ENCODE measurements around the gene SUSD4. TPM values are rescaled to one million over a fixed set of nuclear protein-coding genes. Genes with fewer than 3 reads are reported as not detected.
"Not testable (repeated sequence)": the region's sequence is repeated elsewhere in the genome, so short reads cannot be mapped to it uniquely, and the experiment has no call there.

Gene SUSD4
- total and polyA plus RNA-seq, 5 donors: 16.7 to 81.7 (median 29.8) TPM

DNA sequence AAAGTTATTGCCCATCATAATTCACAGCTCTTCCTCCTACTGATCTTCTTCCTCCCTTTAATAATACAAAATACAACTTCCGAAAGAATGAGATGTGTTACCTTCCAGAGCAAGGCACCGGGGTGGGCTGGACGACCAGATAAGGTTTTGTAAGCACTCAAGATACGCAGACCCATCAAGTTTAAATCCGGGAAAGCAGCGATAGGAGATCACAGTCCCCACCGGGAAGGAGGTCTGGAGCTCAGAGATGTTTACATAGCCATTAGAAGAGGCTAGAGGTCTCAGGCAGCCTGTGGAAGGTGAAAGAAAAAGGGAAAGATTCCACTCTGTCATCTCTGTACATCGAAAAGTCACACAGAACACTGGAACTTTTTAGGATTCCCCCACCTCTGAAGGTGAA lies 99.4 kb downstream of the SUSD4 start:
- Histone ChIP-seq H3K27me3 (ENCODE audit: control insufficient read depth, insufficient read depth) (no peaks in the 10 kb centered on the region), H3K9me3 (ENCODE audit: control insufficient read depth, low read length) (no peaks in the 10 kb centered on the region), H3K4me3 (ENCODE audit: low read length) (no peak overlapping the region), H3K27ac (ENCODE audit: low read length) (no peak overlapping the region), H3K4me1 (ENCODE audit: control insufficient read depth, insufficient read depth, low read length) (peaks cover 5% of the 10 kb centered on the region)
- intact Hi-C loops (cut with DNase I): no loop called here
- 60% methylated on average over 8 of the region's 8 CpGs for WGBS
- DNase-seq: no peak
- ATAC-seq: no peak

DNA sequence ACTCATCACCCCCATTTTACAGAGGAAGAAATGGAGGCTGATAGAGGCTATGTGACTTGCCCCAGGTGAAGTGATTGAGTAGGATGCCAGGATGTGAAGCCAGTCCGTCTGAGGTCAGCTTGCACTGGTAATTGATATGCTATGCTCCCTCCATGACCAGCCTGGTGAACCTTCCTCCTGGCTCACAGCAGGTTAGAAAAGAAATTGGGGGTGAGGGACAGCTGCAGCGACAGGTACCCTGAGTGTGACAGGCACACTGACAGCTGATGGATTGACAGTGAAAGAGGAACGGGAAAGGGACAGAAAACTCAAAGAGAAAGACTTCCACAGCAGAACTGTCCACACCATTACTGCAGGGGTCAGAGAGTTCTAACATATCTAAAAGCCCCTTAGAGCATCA lies 102.1 kb downstream of the SUSD4 start:
- DNase-seq (no peak), ATAC-seq (no peak)
- Histone ChIP-seq H3K27ac (ENCODE audit: low read length) (no peak overlapping the region), H3K4me1 (ENCODE audit: control insufficient read depth, insufficient read depth, low read length) (no peaks in the 10 kb centered on the region), H3K9me3 (ENCODE audit: control insufficient read depth, low read length) (no peaks in the 10 kb centered on the region), H3K27me3 (ENCODE audit: control insufficient read depth, insufficient read depth) (no peaks in the 10 kb centered on the region), H3K4me3 (ENCODE audit: low read length) (no peak overlapping the region)
- intact Hi-C loops (cut with DNase I): no loop called here
- 91% methylated on average over 3 of the region's 3 CpGs for WGBS

DNA sequence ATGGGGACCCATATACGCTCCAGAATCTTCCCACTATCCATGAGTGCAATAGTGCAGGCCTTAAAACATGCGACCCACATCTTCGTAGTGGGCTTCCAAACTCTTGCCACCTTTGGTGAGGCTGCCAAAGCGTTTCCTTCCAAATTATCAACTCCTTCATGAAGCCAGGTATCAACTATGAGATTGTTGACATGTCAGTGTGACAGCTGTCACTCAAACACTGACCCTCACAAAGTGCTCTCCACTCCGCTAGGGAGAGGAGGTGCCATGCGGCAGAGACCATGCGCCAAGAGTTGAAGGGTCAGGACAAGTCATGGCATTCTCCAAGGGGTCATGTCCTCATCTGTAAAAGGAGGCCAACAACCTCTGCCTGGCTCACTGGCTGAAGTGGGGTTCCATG lies 103.3 kb downstream of the SUSD4 start:
- intact Hi-C loops (cut with DNase I): no loop called here
- H3K27ac ChIP-seq (ENCODE audit: low read length): no peak overlapping the region
- 94% methylated on average over 7 of the region's 7 CpGs for WGBS
- H3K4me3 ChIP-seq (ENCODE audit: low read length): no peak overlapping the region
- DNase-seq: no peak
- no peaks in the 10 kb centered on the region for H3K9me3 ChIP-seq (ENCODE audit: control insufficient read depth, low read length)
- no peak for ATAC-seq
- no peaks in the 10 kb centered on the region for H3K27me3 ChIP-seq (ENCODE audit: control insufficient read depth, insufficient read depth)
- H3K4me1 ChIP-seq (ENCODE audit: control insufficient read depth, insufficient read depth, low read length): no peaks in the 10 kb centered on the region

DNA sequence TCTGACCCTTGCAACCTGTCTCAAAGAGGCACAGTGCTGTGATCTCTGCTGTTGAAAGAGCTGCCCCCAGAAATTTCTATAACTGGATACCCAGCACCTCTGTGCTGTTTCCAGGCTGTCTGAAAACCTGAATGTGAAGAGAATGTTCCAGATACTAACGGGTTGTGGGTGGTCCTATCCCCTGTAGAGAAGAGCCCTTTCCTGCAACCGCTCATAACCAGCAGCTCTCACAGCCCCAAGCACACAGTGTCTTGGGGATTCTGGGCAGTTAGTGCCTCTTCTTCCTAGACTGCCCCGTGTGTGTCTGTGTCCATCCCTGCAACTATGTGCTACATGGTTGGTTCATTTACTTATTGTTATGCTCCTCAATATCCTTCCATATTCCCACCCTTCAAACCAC lies 104.5 kb downstream of the SUSD4 start:
- WGBS: 88% methylated on average over 3 of the region's 3 CpGs
- H3K4me3 ChIP-seq (ENCODE audit: low read length): no peak overlapping the region
- intact Hi-C loops (cut with DNase I): no loop called here
- H3K4me1 ChIP-seq (ENCODE audit: control insufficient read depth, insufficient read depth, low read length): no peaks in the 10 kb centered on the region
- no peak for DNase-seq
- ATAC-seq: no peak
- H3K9me3 ChIP-seq (ENCODE audit: control insufficient read depth, low read length): no peaks in the 10 kb centered on the region
- no peak overlapping the region for H3K27ac ChIP-seq (ENCODE audit: low read length)
- no peaks in the 10 kb centered on the region for H3K27me3 ChIP-seq (ENCODE audit: control insufficient read depth, insufficient read depth)

DNA sequence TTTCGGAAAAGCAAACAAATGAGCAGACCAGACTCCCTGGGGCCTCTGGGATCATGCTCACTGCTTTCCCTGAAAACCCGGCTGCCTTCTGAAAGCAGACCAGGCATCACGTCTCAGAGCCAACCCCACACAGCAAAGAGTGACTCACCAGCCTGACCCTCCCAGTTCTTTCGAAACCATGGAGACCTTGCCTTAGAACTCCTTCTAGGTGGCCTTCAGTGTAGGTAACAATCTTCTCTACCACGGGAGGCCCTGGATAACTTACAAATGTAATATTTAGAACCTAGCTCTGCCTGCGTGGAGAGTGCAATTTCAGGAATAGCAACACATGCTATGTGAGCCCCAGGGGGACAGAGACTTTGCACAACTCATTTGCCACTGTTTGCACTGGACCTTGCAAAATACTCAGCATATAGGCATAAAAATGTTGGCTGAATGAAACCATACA lies 105.2 kb downstream of the SUSD4 start:
- WGBS: 76% methylated on average over 6 of the region's 6 CpGs
- no peak for DNase-seq

DNA sequence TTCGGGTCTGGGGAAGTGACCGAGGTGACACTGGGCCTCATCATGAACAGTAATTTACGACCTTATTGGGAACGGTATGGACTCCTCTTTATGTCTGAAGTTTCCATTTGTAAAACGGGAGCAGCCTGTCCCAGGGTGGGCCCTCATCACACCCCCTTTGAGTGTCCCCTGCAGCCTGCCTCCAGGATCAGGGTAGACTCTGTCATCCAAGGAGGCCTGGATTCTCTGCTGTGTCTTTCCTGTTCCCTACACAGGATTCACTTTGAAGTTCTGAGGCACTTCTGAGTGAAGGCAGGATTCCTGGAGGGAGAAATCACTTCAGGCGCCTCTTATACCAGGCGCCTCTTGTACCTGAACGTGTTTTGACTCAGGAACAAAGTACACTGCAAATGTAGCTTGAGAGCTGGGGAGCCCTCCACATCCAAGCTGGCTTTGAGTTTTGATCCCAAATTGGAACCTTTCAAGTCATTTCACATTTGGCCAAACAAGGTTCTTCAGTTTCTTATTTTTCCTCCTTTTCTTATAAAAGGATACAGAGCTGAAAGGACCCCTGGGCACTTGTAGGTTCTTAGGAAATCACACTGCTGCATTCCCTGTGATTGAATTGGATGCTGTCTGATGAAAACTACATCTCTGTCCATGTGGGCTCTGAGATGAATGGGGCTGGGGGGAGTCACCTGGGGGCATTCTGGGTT lies 106.0 kb downstream of the SUSD4 start:
- WGBS: 88% methylated on average over 8 of the region's 8 CpGs
- ATAC-seq (no peak), DNase-seq (no peak)
- H3K4me1 ChIP-seq (ENCODE audit: control insufficient read depth, insufficient read depth, low read length): no peaks in the 10 kb centered on the region
- no peaks in the 10 kb centered on the region for H3K9me3 ChIP-seq (ENCODE audit: control insufficient read depth, low read length)
- H3K27ac ChIP-seq (ENCODE audit: low read length): no peak overlapping the region
- H3K4me3 ChIP-seq (ENCODE audit: low read length): no peak overlapping the region
- H3K27me3 ChIP-seq (ENCODE audit: control insufficient read depth, insufficient read depth): no peaks in the 10 kb centered on the region
- intact Hi-C loops (cut with DNase I): no loop called here

More for the DNA sequence above, 105.2 kb downstream of the SUSD4 start:
- no peak overlapping the region for H3K27ac ChIP-seq (ENCODE audit: low read length)
- intact Hi-C loops (cut with DNase I): no loop called here
- no peaks in the 10 kb centered on the region for H3K27me3 ChIP-seq (ENCODE audit: control insufficient read depth, insufficient read depth)
- no peaks in the 10 kb centered on the region for H3K9me3 ChIP-seq (ENCODE audit: control insufficient read depth, low read length)
- ATAC-seq: peak in 1 of 2 donors; percentile 48
- H3K4me3 ChIP-seq (ENCODE audit: low read length): no peak overlapping the region
- H3K4me1 ChIP-seq (ENCODE audit: control insufficient read depth, insufficient read depth, low read length): no peaks in the 10 kb centered on the region

DNA sequence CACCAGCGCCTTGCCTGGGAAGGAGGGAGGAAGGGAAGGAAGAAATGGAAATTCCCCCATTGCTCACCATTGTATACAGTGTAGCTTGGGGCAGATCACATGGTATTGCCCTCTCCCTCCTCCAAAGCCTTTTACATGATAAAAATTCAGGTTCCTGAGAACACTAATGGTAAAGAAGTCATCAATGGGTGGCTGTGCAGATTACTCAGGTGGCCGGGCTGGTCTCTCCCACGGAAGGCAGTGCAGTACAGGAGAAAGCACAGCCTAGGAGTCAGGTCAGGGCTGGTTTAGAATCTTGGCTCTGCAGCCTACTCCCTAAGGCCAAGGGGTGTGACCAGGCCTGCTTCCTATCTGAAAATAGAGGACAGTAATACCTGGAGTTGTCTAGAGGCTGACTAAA lies 107.9 kb downstream of the SUSD4 start:
- no peak for DNase-seq
- Histone ChIP-seq H3K4me3 (ENCODE audit: low read length) (no peak overlapping the region), H3K27ac (ENCODE audit: low read length) (no peak overlapping the region), H3K4me1 (ENCODE audit: control insufficient read depth, insufficient read depth, low read length) (no peaks in the 10 kb centered on the region), H3K27me3 (ENCODE audit: control insufficient read depth, insufficient read depth) (no peaks in the 10 kb centered on the region), H3K9me3 (ENCODE audit: control insufficient read depth, low read length) (no peaks in the 10 kb centered on the region)
- intact Hi-C loops (cut with DNase I): no loop called here
- no peak for ATAC-seq
- 93% methylated on average over 3 of the region's 3 CpGs for WGBS

DNA sequence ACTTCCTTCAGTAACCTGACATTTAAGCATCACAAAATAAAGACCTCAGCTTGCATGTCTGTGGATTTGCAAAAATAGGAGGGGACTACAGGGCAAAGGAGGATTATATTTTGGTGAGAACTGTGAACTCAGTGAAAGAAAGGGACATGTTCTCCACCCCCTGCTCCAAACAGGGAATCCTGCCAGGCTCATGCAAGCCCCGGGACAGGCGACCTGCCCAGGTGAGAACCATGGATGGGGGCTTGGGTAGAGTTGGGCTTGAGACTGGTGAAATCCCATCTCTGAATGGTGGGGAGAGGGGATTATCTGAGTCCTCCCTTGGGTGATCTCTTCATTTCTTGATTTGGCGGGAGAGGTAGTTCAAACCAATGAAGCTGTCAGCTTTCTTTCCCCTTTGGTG lies 110.1 kb downstream of the SUSD4 start:
- intact Hi-C loops (cut with DNase I): no loop called here
- Histone ChIP-seq H3K27ac (ENCODE audit: low read length) (no peak overlapping the region), H3K27me3 (ENCODE audit: control insufficient read depth, insufficient read depth) (no peaks in the 10 kb centered on the region), H3K4me1 (ENCODE audit: control insufficient read depth, insufficient read depth, low read length) (no peaks in the 10 kb centered on the region), H3K4me3 (ENCODE audit: low read length) (no peak overlapping the region), H3K9me3 (ENCODE audit: control insufficient read depth, low read length) (no peaks in the 10 kb centered on the region)
- DNase-seq (no peak), ATAC-seq (no peak)
- WGBS: 92% methylated on average over 3 of the region's 3 CpGs

DNA sequence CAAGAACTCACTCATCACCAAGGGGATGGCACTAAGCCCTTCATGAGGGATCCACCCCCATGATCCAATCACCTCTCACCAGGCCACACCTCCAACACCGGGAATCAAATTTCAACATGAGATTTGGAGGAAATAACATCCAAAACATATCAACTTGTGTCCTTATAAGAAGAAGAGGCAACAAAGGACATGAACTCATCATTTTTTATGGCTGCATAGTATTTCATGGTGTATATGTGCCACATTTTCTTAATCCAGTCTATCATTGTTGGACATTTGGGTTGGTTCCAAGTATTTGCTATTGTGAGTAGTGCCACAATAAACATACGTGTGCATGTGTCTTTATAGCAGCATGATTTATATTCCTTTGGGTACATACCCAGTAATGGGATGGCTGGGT lies 112.6 kb downstream of the SUSD4 start:
- intact Hi-C loops (cut with DNase I); H3K4me3 ChIP-seq (ENCODE audit: low read length); H3K27ac ChIP-seq (ENCODE audit: low read length); H3K9me3 ChIP-seq (ENCODE audit: control insufficient read depth, low read length); H3K4me1 ChIP-seq (ENCODE audit: control insufficient read depth, insufficient read depth, low read length); H3K27me3 ChIP-seq (ENCODE audit: control insufficient read depth, insufficient read depth); ATAC-seq; DNase-seq: not testable (repeated sequence)
- WGBS: 90% methylated on average over 2 of the region's 2 CpGs

DNA sequence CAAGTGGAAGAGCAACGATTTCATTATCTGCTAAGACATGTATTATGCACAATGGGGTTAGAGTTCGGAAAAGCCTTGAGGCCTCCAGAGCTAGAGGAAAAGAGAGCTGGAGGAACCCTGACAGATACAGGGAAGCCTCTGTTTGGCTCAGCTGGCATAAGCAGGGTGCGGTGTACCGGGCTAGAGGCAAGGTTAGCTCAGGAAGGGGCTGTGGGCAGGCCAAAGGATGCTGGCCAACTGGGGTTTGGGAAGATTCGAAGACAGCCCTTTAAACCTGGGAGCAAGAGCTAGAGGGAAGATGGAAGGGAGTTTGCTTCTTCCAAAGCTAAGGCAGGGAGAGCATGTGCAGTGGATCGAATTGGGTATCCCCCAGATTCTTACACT lies 113.4 kb downstream of the SUSD4 start:
- H3K4me1 ChIP-seq (ENCODE audit: control insufficient read depth, insufficient read depth, low read length): no peaks in the 10 kb centered on the region
- no peaks in the 10 kb centered on the region for H3K9me3 ChIP-seq (ENCODE audit: control insufficient read depth, low read length)
- no peak overlapping the region for H3K4me3 ChIP-seq (ENCODE audit: low read length)
- H3K27ac ChIP-seq (ENCODE audit: low read length): no peak overlapping the region
- 85% methylated on average over 6 of the region's 6 CpGs for WGBS
- intact Hi-C loops (cut with DNase I): no loop called here
- ATAC-seq (no peak), DNase-seq (no peak)
- no peaks in the 10 kb centered on the region for H3K27me3 ChIP-seq (ENCODE audit: control insufficient read depth, insufficient read depth)

DNA sequence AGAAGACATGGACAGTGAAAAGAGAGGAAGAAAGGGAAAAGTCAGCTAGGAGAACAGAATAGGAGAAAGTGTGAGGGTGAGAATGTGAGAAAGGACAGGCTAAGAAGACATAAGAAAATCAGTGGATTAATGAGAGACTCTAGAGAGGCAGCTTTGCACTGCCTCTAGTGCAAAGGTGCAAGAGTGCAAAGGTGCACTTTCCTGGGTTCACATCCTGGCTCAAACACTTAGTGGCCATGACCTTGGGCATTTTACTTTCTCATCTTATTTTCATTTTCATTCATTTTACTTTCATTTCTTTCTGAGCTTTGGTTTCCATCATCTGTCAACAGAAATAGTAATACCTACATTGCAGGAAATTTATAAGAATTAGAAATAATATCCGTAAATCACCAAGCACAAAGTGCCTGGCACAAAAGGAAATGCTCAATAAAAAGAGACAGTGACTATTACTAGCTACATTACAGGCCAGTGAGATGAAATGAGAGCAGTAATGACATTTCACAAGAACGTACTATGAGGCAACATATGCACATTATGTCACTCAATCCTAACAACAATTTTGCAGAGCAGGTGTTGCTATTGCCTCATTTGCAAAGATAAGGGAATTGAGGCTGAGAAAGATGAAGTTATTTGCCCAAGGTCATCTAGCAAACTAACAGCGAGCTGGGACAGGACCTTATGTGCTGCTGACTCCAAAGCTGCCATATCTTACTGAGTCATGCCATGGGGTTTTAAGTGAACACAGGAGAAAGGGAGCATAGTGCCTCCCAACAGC lies 113.9 kb downstream of the SUSD4 start:
- no peaks in the 10 kb centered on the region for H3K9me3 ChIP-seq (ENCODE audit: control insufficient read depth, low read length)
- intact Hi-C loops (cut with DNase I): loop anchor here in 2 of 4 donors (10.0 kb wide), 1 partner anchor 115 kb away; no protein-coding TSS in a partner anchor
- ATAC-seq: no peak
- H3K4me1 ChIP-seq (ENCODE audit: control insufficient read depth, insufficient read depth, low read length): no peaks in the 10 kb centered on the region
- no peak overlapping the region for H3K4me3 ChIP-seq (ENCODE audit: low read length)
- no peak for DNase-seq
- WGBS: 85% methylated on average over 3 of the region's 3 CpGs
- H3K27me3 ChIP-seq (ENCODE audit: control insufficient read depth, insufficient read depth): no peaks in the 10 kb centered on the region
- H3K27ac ChIP-seq (ENCODE audit: low read length): no peak overlapping the region
